ENCODE data around the gene ANKRD65.
"Not testable (repeated sequence)": the region's sequence is repeated elsewhere in the genome, so short reads cannot be mapped to it uniquely, and the experiment has no call there.

Gene ANKRD65

DNA sequence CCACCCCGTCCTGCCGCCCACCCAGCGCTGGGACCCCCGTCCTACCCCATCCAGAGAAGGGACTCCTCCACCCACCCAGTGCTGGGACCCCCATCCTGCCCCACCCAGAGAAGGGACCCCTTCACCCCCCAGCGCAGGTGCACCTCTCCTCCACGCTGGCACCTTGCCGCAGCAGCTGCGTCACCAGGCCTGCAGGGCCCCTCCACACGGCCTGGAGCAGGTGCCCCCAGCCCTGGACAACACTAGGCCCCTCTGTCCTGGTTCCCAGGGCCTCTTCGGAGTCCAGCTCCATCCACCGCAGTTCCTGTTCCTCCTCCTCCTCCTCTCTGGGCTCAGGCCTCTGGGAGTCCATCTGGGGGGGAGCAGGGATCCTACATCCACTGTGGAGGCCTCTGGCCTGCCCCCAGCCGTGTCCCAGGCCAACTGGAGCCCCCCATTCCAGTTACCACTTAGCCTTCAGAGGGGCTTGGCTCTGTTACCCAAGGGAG, 378 bp downstream of the ANKRD65 start:
- Histone ChIP-seq H3K4me1 (ENCODE audit: control insufficient read depth, insufficient read depth, low read length) (peaks cover 16% of the 10 kb centered on the region), H3K4me3 (ENCODE audit: low read length in 2 of 2) (peak overlapping the region in 1 of 2 donors; percentile 71), H3K36me3 (ENCODE audit: control insufficient read depth in 2 of 2, insufficient read depth in 2 of 2, low read length in 2 of 2) (no peaks in the 10 kb centered on the region), H3K27ac (ENCODE audit: low read length) (no peak overlapping the region), H3K9me3 (ENCODE audit: control insufficient read depth in 2 of 2, low read length in 2 of 2) (no peaks in the 10 kb centered on the region), H3K9ac (ENCODE audit: low read length in 2 of 2) (peak overlapping the region; percentile 47 to 51), H3K27me3 (ENCODE audit: control insufficient read depth in 1 of 2, insufficient read depth in 2 of 2, low read length in 2 of 2) (no peaks in the 10 kb centered on the region)

DNA sequence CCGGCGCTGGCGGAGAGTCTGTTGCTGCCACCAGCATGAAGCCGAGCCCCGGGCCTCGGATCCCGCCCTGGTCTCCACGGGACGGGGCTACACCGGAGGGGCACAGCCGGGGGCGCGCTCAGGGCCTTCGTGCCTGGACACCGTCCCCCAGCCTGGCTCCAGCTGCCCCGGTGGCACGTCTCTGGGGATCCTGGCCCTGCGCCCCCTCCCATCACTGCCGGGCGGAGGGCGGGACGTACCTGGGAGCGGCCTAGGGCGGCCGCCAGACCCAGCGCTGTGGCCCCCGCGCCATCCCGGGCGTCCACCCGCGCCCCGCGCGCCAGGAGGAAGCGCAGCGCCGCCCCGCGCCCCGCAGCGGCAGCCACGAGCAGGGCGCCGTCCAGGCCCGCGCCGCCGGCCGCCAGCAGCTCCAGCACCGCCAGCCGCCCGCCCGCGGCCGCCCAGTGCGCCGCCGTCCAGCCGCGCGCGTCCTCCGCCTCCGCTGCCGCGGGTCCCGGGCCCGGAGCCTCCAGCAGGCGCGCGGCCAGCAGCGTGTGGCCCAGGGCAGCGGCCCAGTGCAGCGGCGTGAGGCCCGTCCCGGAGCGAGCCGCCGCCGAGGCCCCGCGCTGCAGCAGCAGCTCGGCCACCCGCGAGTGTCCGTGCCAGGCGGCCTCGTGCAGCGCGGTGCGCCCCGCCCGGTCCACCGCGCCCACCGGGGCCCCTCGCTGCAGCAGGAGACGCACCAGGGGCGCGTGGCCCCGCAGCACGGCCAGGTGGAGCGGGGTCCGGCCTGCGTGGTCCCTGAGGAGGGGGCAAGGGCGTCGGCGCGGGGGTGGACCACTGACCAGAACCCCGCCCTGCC, 1.0 kb downstream of the ANKRD65 start:
- H3K27ac ChIP-seq (ENCODE audit: low read length), result peak overlapping the region; percentile 53
- H3K27me3 ChIP-seq (ENCODE audit: control insufficient read depth in 1 of 2, insufficient read depth in 2 of 2, low read length in 2 of 2), result no peaks in the 10 kb centered on the region
- H3K36me3 ChIP-seq (ENCODE audit: control insufficient read depth in 2 of 2, insufficient read depth in 2 of 2, low read length in 2 of 2), result no peaks in the 10 kb centered on the region
- H3K9me3 ChIP-seq (ENCODE audit: control insufficient read depth in 2 of 2, low read length in 2 of 2), result no peaks in the 10 kb centered on the region
- peaks cover 16% of the 10 kb centered on the region for H3K4me1 ChIP-seq (ENCODE audit: control insufficient read depth, insufficient read depth, low read length)
- H3K9ac ChIP-seq (ENCODE audit: low read length in 2 of 2), result peak overlapping the region; percentile 50 to 80
- H3K4me3 ChIP-seq (ENCODE audit: low read length in 2 of 2), result peak overlapping the region; percentile 4 to 71

DNA sequence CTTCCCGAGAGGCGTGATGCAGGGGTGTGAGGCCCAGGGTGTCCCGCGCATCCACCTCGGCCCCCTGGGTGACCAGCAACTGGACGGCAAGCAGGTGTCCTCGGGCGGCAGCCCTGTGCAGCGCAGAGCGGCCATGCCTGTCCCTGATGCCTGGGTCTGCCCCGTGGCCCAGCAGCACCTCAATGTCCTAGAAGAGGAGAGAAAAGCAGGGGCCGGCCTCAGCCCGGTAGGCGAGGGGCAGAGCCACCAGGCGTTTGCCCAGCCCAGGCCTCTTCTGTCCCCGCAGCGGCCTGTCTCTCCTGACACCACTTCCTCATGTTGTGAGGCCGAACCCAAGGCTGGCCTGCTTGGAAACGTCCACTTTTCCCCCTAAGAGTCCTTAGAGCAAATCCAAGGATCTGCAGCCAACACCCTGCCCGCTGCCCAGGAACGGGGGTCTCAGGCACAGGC, 1.7 kb downstream of the ANKRD65 start:
- Histone ChIP-seq H3K27me3 (ENCODE audit: control insufficient read depth in 1 of 2, insufficient read depth in 2 of 2, low read length in 2 of 2) (no peaks in the 10 kb centered on the region), H3K9ac (ENCODE audit: low read length in 2 of 2) (peak overlapping the region; percentile 50 to 80), H3K9me3 (ENCODE audit: control insufficient read depth in 2 of 2, low read length in 2 of 2) (no peaks in the 10 kb centered on the region), H3K4me3 (ENCODE audit: low read length in 2 of 2) (peak overlapping the region; percentile 4 to 71), H3K27ac (ENCODE audit: low read length) (peak overlapping the region; percentile 53), H3K4me1 (ENCODE audit: control insufficient read depth, insufficient read depth, low read length) (peaks cover 16% of the 10 kb centered on the region), H3K36me3 (ENCODE audit: control insufficient read depth in 2 of 2, insufficient read depth in 2 of 2, low read length in 2 of 2) (no peaks in the 10 kb centered on the region)

- peak overlapping the region; percentile 53 for H3K27ac ChIP-seq (ENCODE audit: low read length)
- no peaks in the 10 kb centered on the region for H3K9me3 ChIP-seq (ENCODE audit: control insufficient read depth in 2 of 2, low read length in 2 of 2)
- H3K4me3 ChIP-seq (ENCODE audit: low read length in 2 of 2), result peak overlapping the region in 1 of 2 donors; percentile 71
- H3K27me3 ChIP-seq (ENCODE audit: control insufficient read depth in 1 of 2, insufficient read depth in 2 of 2, low read length in 2 of 2), result no peaks in the 10 kb centered on the region
- no peak overlapping the region for H3K9ac ChIP-seq (ENCODE audit: low read length in 2 of 2)
- peaks cover 16% of the 10 kb centered on the region for H3K4me1 ChIP-seq (ENCODE audit: control insufficient read depth, insufficient read depth, low read length)
- no peaks in the 10 kb centered on the region for H3K36me3 ChIP-seq (ENCODE audit: control insufficient read depth in 2 of 2, insufficient read depth in 2 of 2, low read length in 2 of 2)
Observed at GRCh38 chr1:1418464-1419362, 2.4 kb downstream of the ANKRD65 start.

- H3K4me3 ChIP-seq (ENCODE audit: low read length in 2 of 2); H3K27ac ChIP-seq (ENCODE audit: low read length): not testable (repeated sequence)
Observed at GRCh38 chr1:1417825-1418463, 3.1 kb downstream of the ANKRD65 start.

GRCh38 chr1:1417396-1417795, 3.7 kb downstream of the ANKRD65 start:
- H3K36me3 ChIP-seq (ENCODE audit: control insufficient read depth in 2 of 2, insufficient read depth in 2 of 2, low read length in 2 of 2); H3K9ac ChIP-seq (ENCODE audit: low read length in 2 of 2); H3K9me3 ChIP-seq (ENCODE audit: control insufficient read depth in 2 of 2, low read length in 2 of 2); H3K27ac ChIP-seq (ENCODE audit: low read length); H3K27me3 ChIP-seq (ENCODE audit: control insufficient read depth in 1 of 2, insufficient read depth in 2 of 2, low read length in 2 of 2); H3K4me3 ChIP-seq (ENCODE audit: low read length in 2 of 2): not testable (repeated sequence)
- peaks cover 16% of the 10 kb centered on the region for H3K4me1 ChIP-seq (ENCODE audit: control insufficient read depth, insufficient read depth, low read length)

More at GRCh38 chr1:1417825-1418463, 3.1 kb downstream of the ANKRD65 start:
- not testable (repeated sequence) for H3K27me3 ChIP-seq (ENCODE audit: control insufficient read depth in 1 of 2, insufficient read depth in 2 of 2, low read length in 2 of 2); H3K9me3 ChIP-seq (ENCODE audit: control insufficient read depth in 2 of 2, low read length in 2 of 2); H3K9ac ChIP-seq (ENCODE audit: low read length in 2 of 2); H3K36me3 ChIP-seq (ENCODE audit: control insufficient read depth in 2 of 2, insufficient read depth in 2 of 2, low read length in 2 of 2)
- peaks cover 16% of the 10 kb centered on the region for H3K4me1 ChIP-seq (ENCODE audit: control insufficient read depth, insufficient read depth, low read length)

DNA sequence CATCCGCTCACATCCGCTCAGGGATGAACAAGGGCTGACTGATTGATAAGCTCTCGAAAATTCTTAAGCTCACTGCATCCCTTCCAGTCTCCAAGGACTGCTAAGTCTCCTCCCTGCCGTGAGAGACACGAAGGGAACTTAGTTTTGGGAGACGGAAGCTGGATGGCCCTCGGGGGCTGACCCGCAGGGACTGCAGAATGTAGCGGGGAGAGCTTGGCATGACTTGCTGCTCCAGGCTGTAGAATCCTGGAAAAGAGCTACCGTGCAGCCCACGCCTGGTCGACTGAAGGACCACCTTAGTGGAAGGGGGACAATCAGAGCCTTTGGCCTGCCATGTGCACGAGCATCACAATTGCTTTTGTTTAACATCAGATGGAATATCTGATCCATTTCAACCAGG, 5.3 kb downstream of the ANKRD65 start:
- Histone ChIP-seq H3K27ac (ENCODE audit: low read length) (no peak overlapping the region), H3K27me3 (ENCODE audit: control insufficient read depth in 1 of 2, insufficient read depth in 2 of 2, low read length in 2 of 2) (no peaks in the 10 kb centered on the region), H3K9ac (ENCODE audit: low read length in 2 of 2) (no peak overlapping the region), H3K9me3 (ENCODE audit: control insufficient read depth in 2 of 2, low read length in 2 of 2) (no peaks in the 10 kb centered on the region), H3K4me1 (ENCODE audit: control insufficient read depth, insufficient read depth, low read length) (peaks cover 14% of the 10 kb centered on the region), H3K4me3 (ENCODE audit: low read length in 2 of 2) (no peak overlapping the region), H3K36me3 (ENCODE audit: control insufficient read depth in 2 of 2, insufficient read depth in 2 of 2, low read length in 2 of 2) (no peaks in the 10 kb centered on the region)

GRCh38 chr1:1412311-1412902, 8.7 kb downstream of the ANKRD65 start:
- not testable (repeated sequence) for H3K27me3 ChIP-seq (ENCODE audit: control insufficient read depth in 1 of 2, insufficient read depth in 2 of 2, low read length in 2 of 2); H3K9me3 ChIP-seq (ENCODE audit: control insufficient read depth in 2 of 2, low read length in 2 of 2); H3K27ac ChIP-seq (ENCODE audit: low read length); H3K36me3 ChIP-seq (ENCODE audit: control insufficient read depth in 2 of 2, insufficient read depth in 2 of 2, low read length in 2 of 2); H3K9ac ChIP-seq (ENCODE audit: low read length in 2 of 2); H3K4me3 ChIP-seq (ENCODE audit: low read length in 2 of 2)
- peaks cover 16% of the 10 kb centered on the region for H3K4me1 ChIP-seq (ENCODE audit: control insufficient read depth, insufficient read depth, low read length)

- H3K9ac ChIP-seq (ENCODE audit: low read length in 2 of 2), result no peak overlapping the region
- H3K9me3 ChIP-seq (ENCODE audit: control insufficient read depth in 2 of 2, low read length in 2 of 2), result no peaks in the 10 kb centered on the region
- H3K27me3 ChIP-seq (ENCODE audit: control insufficient read depth in 1 of 2, insufficient read depth in 2 of 2, low read length in 2 of 2), result no peaks in the 10 kb centered on the region
- no peak overlapping the region for H3K4me3 ChIP-seq (ENCODE audit: low read length in 2 of 2)
- peaks cover 21% of the 10 kb centered on the region for H3K4me1 ChIP-seq (ENCODE audit: control insufficient read depth, insufficient read depth, low read length)
- no peak overlapping the region for H3K27ac ChIP-seq (ENCODE audit: low read length)
- no peaks in the 10 kb centered on the region for H3K36me3 ChIP-seq (ENCODE audit: control insufficient read depth in 2 of 2, insufficient read depth in 2 of 2, low read length in 2 of 2)
Observed at GRCh38 chr1:1411626-1412025, 9.4 kb downstream of the ANKRD65 start.

DNA sequence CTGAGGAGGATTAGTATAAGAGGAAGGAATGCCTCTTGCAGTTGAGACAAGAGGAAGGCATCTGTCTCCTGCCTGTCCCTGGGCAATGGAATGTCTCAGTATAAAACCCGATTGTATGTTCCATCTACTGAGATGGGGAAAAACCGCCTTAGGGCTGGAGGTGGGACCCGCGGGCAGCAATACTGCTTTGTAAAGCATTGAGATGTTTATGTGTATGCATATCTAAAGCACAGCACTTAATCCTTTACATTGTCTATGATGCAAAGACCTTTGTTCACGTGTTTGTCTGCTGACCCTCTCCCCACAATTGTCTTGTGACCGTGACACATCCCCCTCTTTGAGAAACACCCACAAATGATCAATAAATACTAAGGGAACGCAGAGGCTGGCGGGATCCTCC, 10.8 kb downstream of the ANKRD65 start:
- H3K4me3 ChIP-seq (ENCODE audit: low read length in 2 of 2); H3K9me3 ChIP-seq (ENCODE audit: control insufficient read depth in 2 of 2, low read length in 2 of 2); H3K9ac ChIP-seq (ENCODE audit: low read length in 2 of 2); H3K36me3 ChIP-seq (ENCODE audit: control insufficient read depth in 2 of 2, insufficient read depth in 2 of 2, low read length in 2 of 2); H3K27ac ChIP-seq (ENCODE audit: low read length); H3K27me3 ChIP-seq (ENCODE audit: control insufficient read depth in 1 of 2, insufficient read depth in 2 of 2, low read length in 2 of 2): not testable (repeated sequence)
- H3K4me1 ChIP-seq (ENCODE audit: control insufficient read depth, insufficient read depth, low read length), result peaks cover 35% of the 10 kb centered on the region
